BJ (cell line): ENCODE data around the gene STRADA. TPM values are rescaled to one million over a fixed set of nuclear protein-coding genes. Genes with fewer than 3 reads are reported as not detected.

Experiments used
- CTCF ChIA-PET: fragments of 350-600 bp; formaldehyde crosslinking; extraction: SDS; loops from one replicate; lab custom pipeline; 2021; ENCODE audit warnings: antibody characterized with exemption, inconsistent platforms; lab: Yijun Ruan, JAX
- POLR2A ChIA-PET: fragments of 300-600 bp; sonication (Branson Sonifier 250); formaldehyde crosslinking; extraction: SDS; loops from one replicate; lab custom pipeline; 2021; ENCODE audit warnings: antibody characterized with exemption; lab: Charles Lee
- DNase-seq: peaks from one replicate; pipeline ENCODE4 v3.0.0-alpha.2; 2011; ENCODE audit warnings: low read depth
- H3K27me3 ChIP-seq: 2 replicates; pipeline ENCODE4 v1.6.0; 2011; ENCODE audit warnings: low read length; ENCODE audit not compliant: control insufficient read depth, insufficient read depth
- H3K36me3 ChIP-seq: 2 replicates; pipeline ENCODE4 v1.5.1; 2011; ENCODE audit warnings: low read length; ENCODE audit not compliant: control insufficient read depth, insufficient read depth
- H3K4me3 ChIP-seq: 2 replicates; pipeline ENCODE4 v1.5.1; 2011; ENCODE audit warnings: low read depth, mild to moderate bottlenecking, control low read depth, low read length
- CTCF ChIP-seq: IDR thresholded peaks from 2 replicates; pipeline ENCODE4 v1.5.1; 2011; ENCODE audit warnings: low read depth, mild to moderate bottlenecking, control low read depth, inconsistent platforms, low read length, moderate library complexity; ENCODE audit not compliant: insufficient read depth
- polyA plus RNA-seq: library from polyadenylated mRNA; depleted of rRNA; stranded (reverse); fragments of >200 nt; gene quantifications from 2 replicates; pipeline ENCODE4 v1.2.3, GENCODE V29; 2011

The STRADA gene
- polyA plus RNA-seq, 1 experiment = 30.9 TPM

- no peak for TF ChIP-seq CTCF
- no peak for DNase-seq
- H3K4me3 ChIP-seq = no peak overlapping the region
- ChIA-PET CTCF (interaction anchor here (0.6 to 1.5 kb wide), 4 partner anchors 12 to 49 kb away, joined by 3 to 4 read pairs (median 3); no protein-coding TSS in a partner anchor), POLR2A (no interaction called here)
- no peaks in the 10 kb centered on the region for H3K27me3 ChIP-seq
- H3K36me3 ChIP-seq = peaks cover 8% of the 10 kb centered on the region
These were observed 59.2 kb downstream of the STRADA start for GRCh38 chr17:63682441-63682840.

GRCh38 chr17:63681530-63681929 is 60.1 kb downstream of the STRADA start:
- Histone ChIP-seq H3K4me3 (no peak overlapping the region), H3K27me3 (no peaks in the 10 kb centered on the region), H3K36me3 (peaks cover 8% of the 10 kb centered on the region)
- DNase-seq = no peak
- ChIA-PET POLR2A (no interaction called here), CTCF (interaction anchor here (1.5 kb wide), 1 partner anchor 14 kb away, joined by 4 read pairs; no protein-coding TSS in a partner anchor)
- TF ChIP-seq CTCF = no peak

- CTCF ChIA-PET = interaction anchor here (1.9 kb wide), 1 partner anchor 16 kb away, joined by 5 read pairs; no protein-coding TSS in a partner anchor
- Histone ChIP-seq H3K27me3 (no peaks in the 10 kb centered on the region), H3K36me3 (peaks cover 6% of the 10 kb centered on the region), H3K4me3 (no peak overlapping the region)
- no peak for TF ChIP-seq CTCF
- POLR2A ChIA-PET = no interaction called here
- DNase-seq = no peak
These were observed 60.9 kb downstream of the STRADA start for GRCh38 chr17:63680700-63681099.

GRCh38 chr17:63679214-63679613 is 62.4 kb downstream of the STRADA start:
- TF ChIP-seq CTCF = no peak
- Histone ChIP-seq H3K4me3 (no peak overlapping the region), H3K27me3 (no peaks in the 10 kb centered on the region), H3K36me3 (peaks cover 6% of the 10 kb centered on the region)
- no peak for DNase-seq
- POLR2A ChIA-PET = no interaction called here
- CTCF ChIA-PET = interaction anchor here (1.9 to 2.4 kb wide), 2 partner anchors 14 to 17 kb away, joined by 5 to 10 read pairs; no protein-coding TSS in a partner anchor

GRCh38 chr17:63676584-63676983 is 65.0 kb downstream of the STRADA start:
- ChIA-PET CTCF (interaction anchor here (0.9 to 1.2 kb wide), 2 partner anchors 17 to 37 kb away, joined by 3 read pairs; no protein-coding TSS in a partner anchor), POLR2A (no interaction called here)
- no peak overlapping the region for H3K4me3 ChIP-seq
- no peaks in the 10 kb centered on the region for H3K27me3 ChIP-seq
- TF ChIP-seq CTCF = no peak
- peaks cover 4% of the 10 kb centered on the region for H3K36me3 ChIP-seq
- no peak for DNase-seq
